Measurements from ENCODE around the gene ASF1A. TPM values are rescaled to one million over a fixed set of nuclear protein-coding genes. Genes with fewer than 3 reads are reported as not detected.

The ASF1A gene
- total and polyA plus RNA-seq, 9 of the 15 experiments (the other 6 are each of a cell fraction or from before 2014, with no cell fraction given) = 31.5 to 45.3 (median 34.8) TPM

- TF ChIP-seq CHD7 (IDR thresholded peaks at IDR 0.05; ENCODE audit: low read depth, low read length) (no peak), ILF3 (IDR thresholded peaks at IDR 0.05; ENCODE audit: borderline replicate concordance) (no peak), PBX2 (CRISPR knock-in tag; IDR thresholded peaks at IDR 0.05; ENCODE audit: low read depth) (no peak), PBX2 (tag; conservative IDR thresholded peaks at IDR 0.05; ENCODE audit: low read depth) (no peak), MBD1 (CRISPR knock-in tag; IDR thresholded peaks at IDR 0.05) (no peak), E4F1 (CRISPR knock-in tag; IDR thresholded peaks at IDR 0.05; ENCODE audit: borderline replicate concordance) (no peak)
Observed at GRCh38 chr6:118934461-118935330, 40.7 kb downstream of the ASF1A start, which contains the start of gene MCM9 (continued).
